IPS DF 19.7 (cell line): ENCODE results near the gene C1QTNF7.

Source experiments
- DNase-seq: peaks from one replicate; pipeline ENCODE4 v3.0.0-alpha.2; 2013; ENCODE audit warnings: low read depth, low spot score

The C1QTNF7 gene

GRCh38 chr4:15457406-15458201, 29.8 kb downstream of the C1QTNF7 start:
- no peak for DNase-seq

GRCh38 chr4:15458616-15459015, 30.8 kb downstream of the C1QTNF7 start:
- no peak for DNase-seq

GRCh38 chr4:15459706-15460105, 31.9 kb downstream of the C1QTNF7 start:
- no peak for DNase-seq

GRCh38 chr4:15466596-15466995, 38.8 kb downstream of the C1QTNF7 start:
- no peak for DNase-seq

GRCh38 chr4:15469402-15470127, 41.7 kb downstream of the C1QTNF7 start, which contains the start of gene CC2D2A:
CC2D2A (plus strand) TSS chr4:15469882; CDS start chr4:15475933, 6,051 bp downstream.
- no peak for DNase-seq

- no peak for DNase-seq
These were observed 42.3 kb downstream of the C1QTNF7 start for GRCh38 chr4:15470128-15470475.

- DNase-seq, result no peak
These were observed 48.6 kb downstream of the C1QTNF7 start for GRCh38 chr4:15476396-15476795.

- DNase-seq, result no peak
These were observed 50.9 kb downstream of the C1QTNF7 start for GRCh38 chr4:15478724-15479088.

GRCh38 chr4:15479089-15479912, 51.5 kb downstream of the C1QTNF7 start:
- peak; percentile 69 for DNase-seq

- DNase-seq, result no peak
These were observed 52.0 kb downstream of the C1QTNF7 start for GRCh38 chr4:15479913-15480185.

GRCh38 chr4:15481961-15482745, 54.3 kb downstream of the C1QTNF7 start:
- no peak for DNase-seq

GRCh38 chr4:15482842-15483241, 55.0 kb downstream of the C1QTNF7 start:
- no peak for DNase-seq

GRCh38 chr4:15488136-15488535, 60.3 kb downstream of the C1QTNF7 start:
- DNase-seq, result no peak

GRCh38 chr4:15488658-15489470, 61.0 kb downstream of the C1QTNF7 start:
- DNase-seq, result no peak

GRCh38 chr4:15489551-15489950, 61.7 kb downstream of the C1QTNF7 start:
- DNase-seq, result no peak

- no peak for DNase-seq
These were observed 65.6 kb downstream of the C1QTNF7 start for GRCh38 chr4:15493411-15493810.

GRCh38 chr4:15495621-15496020, 67.8 kb downstream of the C1QTNF7 start:
- DNase-seq, result no peak
